H1 (cell line): ENCODE data around the gene CDK19. TPM values are rescaled to one million over a fixed set of nuclear protein-coding genes. Genes with fewer than 3 reads are reported as not detected.

Experiments
- CTCF ChIA-PET: fragments of 300-600 bp; sonication (Branson Sonifier 250); formaldehyde crosslinking; loops from one replicate; lab custom pipeline; 2021; ENCODE audit not compliant: partially characterized antibody; lab: Charles Lee
- POLR2A ChIA-PET: fragments of 300-600 bp; sonication (Branson Sonifier 250); formaldehyde crosslinking; loops from one replicate; lab custom pipeline; 2021; ENCODE audit warnings: inconsistent platforms; ENCODE audit not compliant: partially characterized antibody; lab: Charles Lee
- DNase-seq, 2 experiments: peaks; one replicate each; pipeline versions ENCODE4 v3.0.0 to v3.0.0-alpha.2; 2010 to 2022; ENCODE audit warnings: low spot score in 2 of 2, low read depth in 1 of 2, mixed read lengths in 1 of 2
- FAIRE-seq: peaks from 2 replicates; lab custom pipeline; 2011; peaks lifted over from hg19 to GRCh38; lab: Jason Lieb, UNC
- H2AFZ ChIP-seq: 2 replicates; pipeline ENCODE4 v1.8.1; 2012; ENCODE audit warnings: low read length, inconsistent platforms
- H2AK5ac ChIP-seq: 2 replicates; pipeline ENCODE4 v1.6.1; 2013; ENCODE audit warnings: low read depth, low read length
- H2BK120ac ChIP-seq: replicated peaks from 2 replicates; pipeline ENCODE3; 2013; ENCODE audit warnings: low read depth, low read length, inconsistent platforms
- H2BK12ac ChIP-seq: 2 replicates; pipeline ENCODE4 v1.6.1; 2013; ENCODE audit warnings: low read depth, low read length
- H2BK15ac ChIP-seq: 2 replicates; pipeline ENCODE4 v1.6.1; 2013; ENCODE audit warnings: low read length
- H2BK20ac ChIP-seq: 2 replicates; pipeline ENCODE4 v1.6.1; 2013; ENCODE audit warnings: low read length
- H2BK5ac ChIP-seq: 2 replicates; pipeline ENCODE4 v1.6.1; 2013; ENCODE audit warnings: low read depth, low read length
- H3K14ac ChIP-seq: 2 replicates; pipeline ENCODE4 v1.6.1; 2013; ENCODE audit warnings: inconsistent platforms; ENCODE audit not compliant: insufficient read length
- H3K18ac ChIP-seq: 2 replicates; pipeline ENCODE4 v1.6.1; 2013; ENCODE audit warnings: low read length; ENCODE audit errors: extremely low read depth
- H3K23ac ChIP-seq: 2 replicates; pipeline ENCODE4 v1.6.1; 2013; ENCODE audit warnings: inconsistent platforms; ENCODE audit not compliant: insufficient read length
- H3K23me2 ChIP-seq: 2 replicates; pipeline ENCODE4 v1.6.1; 2013; ENCODE audit warnings: low read depth, low read length
- H3K27ac ChIP-seq: 2 replicates; pipeline ENCODE4 v1.6.1; 2011; ENCODE audit warnings: low read depth, low read length, inconsistent platforms
- H3K27me3 ChIP-seq, 4 experiments: replicated peaks in 1 of 4; 1 replicate in 1 of 4; 2 replicates in 3 of 4; pipeline versions ENCODE4 v1.6.1 to v1.8.1; 2011 to 2013; ENCODE audit warnings: low read length in 3 of 4, mild to moderate bottlenecking in 3 of 4, inconsistent platforms in 2 of 4, mixed read lengths in 2 of 4, moderate library complexity in 1 of 4; ENCODE audit not compliant: control insufficient read depth in 3 of 4, insufficient read depth in 3 of 4; ENCODE audit errors: extremely low read depth in 1 of 4
- H3K36me3 ChIP-seq, 4 experiments: 2 replicates each; pipeline versions ENCODE4 v1.6.1 to v1.8.1; 2011 to 2013; ENCODE audit warnings: mild to moderate bottlenecking in 4 of 4, low read length in 3 of 4, moderate library complexity in 2 of 4, control low read depth in 1 of 4, inconsistent platforms in 1 of 4; ENCODE audit not compliant: insufficient read depth in 4 of 4, control insufficient read depth in 2 of 4
- H3K4ac ChIP-seq: replicated peaks from 2 replicates; pipeline ENCODE3; 2013; ENCODE audit warnings: low read length, low read depth, mixed read lengths, inconsistent platforms; ENCODE audit not compliant: insufficient read length
- H3K4me1 ChIP-seq, 4 experiments: replicated peaks in 1 of 4; 1 replicate in 1 of 4; 2 replicates in 3 of 4; pipeline versions ENCODE4 v1.6.1 to v1.8.1; 2011 to 2013; ENCODE audit warnings: low read length in 3 of 4, inconsistent platforms in 2 of 4, mixed read lengths in 1 of 4; ENCODE audit not compliant: insufficient read depth in 4 of 4, control insufficient read depth in 3 of 4
- H3K4me2 ChIP-seq, 2 experiments: 2 replicates each; pipeline versions ENCODE4 v1.6.1 to v1.8.1; 2011 to 2013; ENCODE audit warnings: low read depth in 2 of 2, low read length in 2 of 2, control low read depth in 1 of 2, inconsistent platforms in 1 of 2, mild to moderate bottlenecking in 1 of 2; ENCODE audit not compliant: insufficient read depth in 1 of 2
- H3K4me3 ChIP-seq, 4 experiments: fragments of 200-600, 300-600 bp in 1 of 4; sonication (generic), shearing (Covaris generic), sonication (Bioruptor Twin) in 1 of 4; 2 replicates each; pipeline versions ENCODE4 v1.5.1 to v1.8.1; 2011 to 2016; ENCODE audit warnings: low read length in 4 of 4, low read depth in 3 of 4, control low read depth in 2 of 4, inconsistent platforms in 2 of 4, mild to moderate bottlenecking in 2 of 4, mixed read lengths in 1 of 4, moderate library complexity in 1 of 4; ENCODE audit not compliant: insufficient read depth in 2 of 4; ENCODE audit errors: extremely low read depth in 1 of 4
- H3K56ac ChIP-seq: replicated peaks from 2 replicates; pipeline ENCODE3; 2013; ENCODE audit warnings: low read depth, mild to moderate bottlenecking, mixed read lengths, low read length, inconsistent platforms; ENCODE audit not compliant: insufficient read length
- H3K79me1 ChIP-seq: 2 replicates; pipeline ENCODE4 v1.6.1; 2013; ENCODE audit warnings: low read depth, low read length, control low read depth
- H3K79me2 ChIP-seq, 2 experiments: 2 replicates each; pipeline versions ENCODE4 v1.6.1 to v1.8.1; 2012 to 2013; ENCODE audit warnings: low read length in 2 of 2, mild to moderate bottlenecking in 2 of 2, inconsistent platforms in 1 of 2; ENCODE audit not compliant: insufficient read depth in 2 of 2, control insufficient read depth in 1 of 2
- H3K9ac ChIP-seq, 4 experiments: replicated peaks in 1 of 4; 1 replicate in 1 of 4; 2 replicates in 3 of 4; pipeline versions ENCODE4 v1.6.1 to v1.8.1; 2011 to 2013; ENCODE audit warnings: low read depth in 3 of 4, low read length in 3 of 4, control low read depth in 2 of 4, mild to moderate bottlenecking in 2 of 4, moderate library complexity in 2 of 4, inconsistent platforms in 1 of 4; ENCODE audit errors: extremely low read depth in 1 of 4
- H3K9me3 ChIP-seq, 2 experiments: 2 replicates each; pipeline versions ENCODE4 v1.6.1 to v1.8.1; 2012 to 2013; ENCODE audit warnings: mild to moderate bottlenecking in 2 of 2, moderate library complexity in 2 of 2, control low read depth in 1 of 2, inconsistent platforms in 1 of 2, low read depth in 1 of 2, low read length in 1 of 2, mixed read lengths in 1 of 2; ENCODE audit not compliant: insufficient read depth in 2 of 2
- H4K20me1 ChIP-seq, 2 experiments: replicated peaks in 1 of 2; 2 replicates each; pipeline versions ENCODE3 to v1.8.1; 2011 to 2013; ENCODE audit warnings: inconsistent platforms in 2 of 2, low read length in 2 of 2, mild to moderate bottlenecking in 1 of 2; ENCODE audit not compliant: insufficient read depth in 2 of 2, control insufficient read depth in 1 of 2
- H4K5ac ChIP-seq: 2 replicates; pipeline ENCODE4 v1.6.1; 2013; ENCODE audit warnings: low read length, low read depth, mixed read lengths, inconsistent platforms; ENCODE audit not compliant: insufficient read length
- H4K8ac ChIP-seq: 2 replicates; pipeline ENCODE4 v1.8.0; 2013; ENCODE audit warnings: mild to moderate bottlenecking, moderate library complexity, low read length, inconsistent platforms; ENCODE audit not compliant: insufficient read depth; ENCODE audit errors: extremely low read depth
- H4K91ac ChIP-seq: replicated peaks from 2 replicates; pipeline ENCODE3; 2013; ENCODE audit warnings: low read length, mixed read lengths, inconsistent platforms; ENCODE audit not compliant: insufficient read length
- CTCF ChIP-seq, 3 experiments: IDR thresholded peaks; 1 replicate in 2 of 3; 2 replicates in 1 of 3; pipeline versions ENCODE4 v1.5.1 to v1.6.1; 2011; ENCODE audit warnings: low read length in 3 of 3, mild to moderate bottlenecking in 3 of 3, inconsistent platforms in 2 of 3, low read depth in 1 of 3, moderate library complexity in 1 of 3; ENCODE audit not compliant: insufficient read depth in 1 of 3; ENCODE audit errors: control extremely low read depth in 1 of 3
- HDAC2 ChIP-seq, 2 experiments: fragments of 300-600 bp in 1 of 2; sonication (generic) in 1 of 2; IDR thresholded peaks; 2 replicates each; pipeline ENCODE4 v1.6.1; 2011 to 2012; ENCODE audit warnings: low read depth in 2 of 2, low read length in 2 of 2, mild to moderate bottlenecking in 2 of 2, moderate library complexity in 2 of 2, borderline replicate concordance in 1 of 2, inconsistent platforms in 1 of 2
- KDM5A ChIP-seq: fragments of 200-600 bp; IDR thresholded peaks from 2 replicates; pipeline ENCODE4 v1.7.1; 2012; ENCODE audit warnings: mild to moderate bottlenecking, low read length, inconsistent platforms, mixed read lengths
- NANOG ChIP-seq: IDR thresholded peaks from 2 replicates; pipeline ENCODE4 v1.6.1; 2011; ENCODE audit warnings: low read length, low read depth, mild to moderate bottlenecking, inconsistent platforms; ENCODE audit not compliant: insufficient read depth, poor library complexity, severe bottlenecking
- SIN3A ChIP-seq, 2 experiments: IDR thresholded peaks in 1 of 2; conservative IDR thresholded peaks in 1 of 2; 2 replicates each; pipeline ENCODE4 v1.6.1; 2011 to 2012; ENCODE audit warnings: low read length in 2 of 2, improper control_type of control experiment in 1 of 2, low read depth in 1 of 2, mild to moderate bottlenecking in 1 of 2
- SIRT6 ChIP-seq: IDR thresholded peaks from one replicate; pipeline ENCODE4 v1.7.1; 2012; ENCODE audit warnings: low read length, inconsistent platforms
- SP1 ChIP-seq: IDR thresholded peaks from 2 replicates; pipeline ENCODE4 v1.6.1; 2011; ENCODE audit warnings: low read depth, low read length
- USF2 ChIP-seq: IDR thresholded peaks from 2 replicates; pipeline ENCODE4 v1.6.1; 2011; ENCODE audit warnings: low read length, improper control_type of control experiment
- WGBS, 2 experiments: shearing (Covaris generic) in 1 of 2; methylation state at CpG; one replicate each; pipeline versions ENCODE4 v1.1.6 to v1.1.7; 2013 to 2015; ENCODE audit warnings: low lambda C conversion rate in 2 of 2, mixed read lengths in 2 of 2, inconsistent platforms in 1 of 2, low coverage in 1 of 2, missing lambda C conversion rate in 1 of 2; ENCODE audit not compliant: insufficient replicate concordance in 2 of 2, insufficient coverage in 1 of 2, insufficient read length in 1 of 2; ENCODE audit errors: extremely low coverage in 1 of 2, missing lambda C conversion rate in 1 of 2; 5-methylcytosine and 5-hydroxymethylcytosine counted together
- polyA plus RNA-seq, 7 experiments: library from polyadenylated mRNA; depleted of rRNA in 3 of 7; stranded (reverse) in 5 of 7; unstranded in 2 of 7; fragments of >200 nt in 5 of 7; fragments of 200-250 nt in 2 of 7; gene quantifications; 1 replicate in 5 of 7; 2 replicates in 1 of 7; 4 replicates in 1 of 7; pipeline versions ENCODE4 v1.2.1 to v1.2.3, GENCODE V29; 2011 to 2013; ENCODE audit warnings: missing spikeins in 2 of 7, mixed read lengths in 2 of 7
- total RNA-seq: library from RNA; stranded (reverse); fragmentation: NEBNext Ultra II Directional; extraction: Animal tissue kit (Norgen Biotek cat#: 25700); gene quantifications from 2 replicates; pipeline ENCODE4 v1.2.1, GENCODE V29; 2021

Gene CDK19
- total and polyA plus RNA-seq, 2 of the 8 experiments (the other 6 are each of a cell fraction or from before 2014, with no cell fraction given) = 4.9 to 12.6 TPM

- FAIRE-seq (no peak), DNase-seq (no peak)
- H3K79me1 ChIP-seq = no peaks in the 10 kb centered on the region
- no peaks in the 10 kb centered on the region for H3K23me2 ChIP-seq
- no peak overlapping the region for H4K91ac ChIP-seq
- no peak overlapping the region for H2BK5ac ChIP-seq
- H2AK5ac ChIP-seq = no peak overlapping the region
- CTCF ChIA-PET = interaction anchor here (1.6 kb wide), 1 partner anchor 8 kb away, joined by 3 read pairs; no protein-coding TSS in a partner anchor
- no peak overlapping the region for H3K23ac ChIP-seq
- no peaks in the 10 kb centered on the region for H3K79me2 ChIP-seq
- H2BK15ac ChIP-seq = no peak overlapping the region
- H2BK120ac ChIP-seq = no peak overlapping the region
- H3K27ac ChIP-seq = no peak overlapping the region
- no peak overlapping the region for H3K4me3 ChIP-seq
- no peak overlapping the region for H4K8ac ChIP-seq
- H3K4ac ChIP-seq = no peak overlapping the region
- no peak overlapping the region for H3K14ac ChIP-seq
- no peak overlapping the region for H3K9ac ChIP-seq
- no peaks in the 10 kb centered on the region; a peak in 1 of 8 replicates for H3K36me3 ChIP-seq
- peaks cover 0 to 5% (median 1%) of the 10 kb centered on the region in 4 experiments; a peak in 4 of 7 replicates for H3K4me1 ChIP-seq
- no peak overlapping the region for H2BK20ac ChIP-seq
- no peak overlapping the region for H2AFZ ChIP-seq
- no peak overlapping the region for H2BK12ac ChIP-seq
- no peaks in the 10 kb centered on the region for H3K27me3 ChIP-seq
- H3K56ac ChIP-seq = no peak overlapping the region
- no peak overlapping the region for H3K18ac ChIP-seq
- H3K4me2 ChIP-seq = no peak overlapping the region
- 95% methylated on average over 7 of the region's 7 CpGs; no CpG with 5 or more reads in 1 of the 2 experiments for WGBS, 2 experiments
- POLR2A ChIA-PET = interaction anchor here (1.2 kb wide), 1 partner anchor 304 kb away, joined by 3 read pairs; the partner anchor contains the start of gene GTF3C6
- H3K9me3 ChIP-seq = no peaks in the 10 kb centered on the region
- no peak overlapping the region for H4K5ac ChIP-seq
- H4K20me1 ChIP-seq = no peaks in the 10 kb centered on the region
- TF ChIP-seq HDAC2 (IDR thresholded peaks at IDR 0.05; ENCODE audit: borderline replicate concordance in 1 of 2, low read depth in 2 of 2, low read length in 2 of 2) = no peak
- no peak for TF ChIP-seq NANOG
- TF ChIP-seq KDM5A = no peak
- no peak for TF ChIP-seq SIRT6
- no peak for TF ChIP-seq CTCF (IDR thresholded peaks at IDR 0.05; ENCODE audit: control extremely low read depth in 1 of 3, insufficient read depth in 1 of 3, low read depth in 1 of 3, low read length in 3 of 3)
- TF ChIP-seq USF2 = no peak
- no peak for TF ChIP-seq SIN3A (conservative IDR thresholded peaks at IDR 0.05 in 1 of 2, IDR thresholded peaks at IDR 0.05 in 1 of 2; ENCODE audit: low read depth in 1 of 2, low read length in 2 of 2)
- no peak for TF ChIP-seq SP1
Measured at GRCh38 chr6:110654096-110654820, 161.0 kb downstream of the CDK19 start.
